Gastroesophageal sphincter (tissue), 3 donors: ENCODE data around the gene INSM2.

ENCODE experiments used
- EP300 ChIP-seq: sonication (generic); formaldehyde crosslinking; IDR thresholded peaks from one replicate; pipeline ENCODE4 v1.6.1; 2017; ENCODE audit warnings: antibody characterized with exemption, mild to moderate bottlenecking
- TF ChIP-seq, protein P1 (sequence below), 4 experiments: fragments of 200-600 bp in 2 of 4; fragments of 450-650 bp in 2 of 4; sonication (generic) in 1 of 4; IDR thresholded peaks; one replicate each; pipeline ENCODE4 v1.5.1; 2017 to 2019; ENCODE audit warnings: antibody characterized with exemption in 4 of 4, mild to moderate bottlenecking in 2 of 4, moderate library complexity in 2 of 4

DNA sequence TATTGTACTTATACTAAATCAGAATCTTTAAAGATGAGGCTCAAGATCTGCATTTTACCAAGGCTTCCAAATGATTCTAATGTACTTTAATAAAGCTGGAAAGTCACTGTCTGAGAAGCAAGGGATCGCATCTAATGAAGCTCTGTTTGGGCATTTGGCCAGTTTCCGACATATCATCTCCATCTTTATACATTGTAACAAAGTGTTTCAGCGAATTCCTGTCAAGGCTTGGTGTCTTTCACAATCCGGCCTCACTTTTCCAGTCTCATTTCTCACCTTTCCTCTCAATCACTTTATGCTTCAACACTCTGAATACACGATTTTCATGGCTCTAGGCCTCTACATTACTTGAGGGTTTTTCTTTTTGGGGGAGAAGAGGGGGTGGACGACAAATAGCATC is 27.5 kb upstream of the INSM2 start:
- TF ChIP-seq, protein P1, sequence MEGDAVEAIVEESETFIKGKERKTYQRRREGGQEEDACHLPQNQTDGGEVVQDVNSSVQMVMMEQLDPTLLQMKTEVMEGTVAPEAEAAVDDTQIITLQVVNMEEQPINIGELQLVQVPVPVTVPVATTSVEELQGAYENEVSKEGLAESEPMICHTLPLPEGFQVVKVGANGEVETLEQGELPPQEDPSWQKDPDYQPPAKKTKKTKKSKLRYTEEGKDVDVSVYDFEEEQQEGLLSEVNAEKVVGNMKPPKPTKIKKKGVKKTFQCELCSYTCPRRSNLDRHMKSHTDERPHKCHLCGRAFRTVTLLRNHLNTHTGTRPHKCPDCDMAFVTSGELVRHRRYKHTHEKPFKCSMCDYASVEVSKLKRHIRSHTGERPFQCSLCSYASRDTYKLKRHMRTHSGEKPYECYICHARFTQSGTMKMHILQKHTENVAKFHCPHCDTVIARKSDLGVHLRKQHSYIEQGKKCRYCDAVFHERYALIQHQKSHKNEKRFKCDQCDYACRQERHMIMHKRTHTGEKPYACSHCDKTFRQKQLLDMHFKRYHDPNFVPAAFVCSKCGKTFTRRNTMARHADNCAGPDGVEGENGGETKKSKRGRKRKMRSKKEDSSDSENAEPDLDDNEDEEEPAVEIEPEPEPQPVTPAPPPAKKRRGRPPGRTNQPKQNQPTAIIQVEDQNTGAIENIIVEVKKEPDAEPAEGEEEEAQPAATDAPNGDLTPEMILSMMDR (IDR thresholded peaks at IDR 0.05) = no peak
- no peak for TF ChIP-seq EP300
